GM13976 (cell line): ENCODE results near the gene FBXO46.
A peak's percentile ranks its signal among the peaks of the same experiment; 100 is the strongest.

Source experiments
- DNase-seq: peaks from one replicate; pipeline ENCODE4 v3.0.0; 2012; ENCODE audit warnings: low spot score
- CTCF ChIP-seq: IDR thresholded peaks from 2 replicates; pipeline ENCODE4 v1.5.1; 2012; ENCODE audit warnings: borderline replicate concordance, mild to moderate bottlenecking; ENCODE audit not compliant: insufficient read depth; ENCODE audit errors: extremely low read depth, missing control alignments, control extremely low read depth
- in situ Hi-C: fragments of 300-500 bp; cut with MboI; formaldehyde crosslinking; loops from one replicate; pipeline ENCODE4 v1.12.0; 2022; ENCODE audit warnings: low sequenced_read_pairs, mixed read lengths, inconsistent platforms; ENCODE audit not compliant: unreplicated experiment

FBXO46 gene

GRCh38 chr19:45730368-45731288, at the start of gene FBXO46:
Gene FBXO46 (minus strand): TSS chr19:45730896. CDS start chr19:45713495, 17,401 bp downstream.
- peak; percentile 23 for TF ChIP-seq CTCF
- in situ Hi-C loops = no loop called here
- DNase-seq = peak; percentile 98

GRCh38 chr19:45780146-45780447, 49.4 kb upstream of the FBXO46 start:
- TF ChIP-seq CTCF = no peak
- in situ Hi-C loops = no loop called here
- DNase-seq = no peak

- peak; percentile 97 for DNase-seq
- peak; percentile 64 for TF ChIP-seq CTCF
- in situ Hi-C loops = no loop called here
Measured at GRCh38 chr19:45779231-45780145, 48.8 kb upstream of the FBXO46 start.

GRCh38 chr19:45778010-45778661, 47.4 kb upstream of the FBXO46 start:
- no peak for DNase-seq
- TF ChIP-seq CTCF = no peak
- in situ Hi-C loops = no loop called here

GRCh38 chr19:45777395-45777961, 46.8 kb upstream of the FBXO46 start:
- TF ChIP-seq CTCF = no peak
- in situ Hi-C loops = no loop called here
- DNase-seq = no peak

- no peak for DNase-seq
- TF ChIP-seq CTCF = no peak
- in situ Hi-C loops = no loop called here
Measured at GRCh38 chr19:45774765-45775164, 44.1 kb upstream of the FBXO46 start.
